Hypothalamus (tissue), 51 donors: ENCODE data around the gene TRABD2A.

ENCODE experiments used
- DNase-seq, 51 donors: peaks; one replicate each; lab custom pipeline; 2025; lab: John Stamatoyannopoulos, UW

TRABD2A gene

DNA sequence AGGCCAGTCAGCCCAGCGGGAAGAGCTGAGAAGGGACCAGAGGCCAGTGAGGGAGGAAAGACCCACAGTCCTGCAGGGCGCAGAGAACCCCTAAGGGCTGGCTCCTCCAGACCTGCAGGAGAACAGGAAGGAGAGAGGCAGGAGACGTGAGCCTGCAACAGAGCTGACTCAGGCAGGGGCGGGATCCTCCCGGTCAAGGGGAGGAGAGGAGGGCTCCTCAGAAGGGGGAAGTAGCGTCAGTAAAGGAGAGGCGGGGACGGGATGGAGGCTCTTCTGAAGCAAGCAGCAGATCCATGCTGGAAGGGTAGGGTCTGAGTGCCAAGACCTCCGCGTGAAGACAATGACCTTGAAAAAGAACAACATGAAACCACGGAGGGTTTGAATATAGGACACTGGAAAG lies 50.8 kb downstream of the TRABD2A start:
- DNase-seq: peak in 20 of 51 donors; percentile 2 to 35 (median 10)

- DNase-seq: no peak
These were observed 51.2 kb downstream of the TRABD2A start for GRCh38 chr2:84829693-84830092.

DNA sequence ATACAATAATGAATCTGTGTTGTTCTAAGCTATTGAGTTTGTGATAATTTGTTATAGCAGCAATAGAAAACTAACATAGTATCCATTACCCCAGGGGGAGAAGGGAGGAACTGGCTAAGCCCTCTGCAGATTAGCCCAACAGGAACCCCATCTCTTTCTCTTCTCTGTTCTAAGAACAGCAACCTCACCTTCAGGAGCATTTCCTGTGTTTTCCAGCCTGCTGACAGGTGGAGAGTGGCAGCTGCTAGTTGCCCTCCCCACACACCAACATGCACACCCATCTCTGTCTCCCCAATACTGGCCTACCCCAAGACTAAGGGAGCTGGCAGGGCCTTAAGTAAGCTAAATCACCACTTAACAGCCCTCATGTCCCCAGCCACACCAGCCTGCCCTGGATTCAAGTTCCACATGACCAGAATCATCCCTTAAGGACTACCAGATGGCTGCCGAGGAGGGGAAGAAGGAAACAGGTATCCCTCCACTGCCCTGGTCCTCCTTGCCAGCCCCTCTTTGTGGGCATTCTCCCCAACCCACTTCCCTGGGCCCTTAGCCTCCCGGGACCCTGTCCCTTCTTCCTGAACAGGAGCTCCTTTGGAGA lies 52.8 kb downstream of the TRABD2A start:
- no peak for DNase-seq

DNA sequence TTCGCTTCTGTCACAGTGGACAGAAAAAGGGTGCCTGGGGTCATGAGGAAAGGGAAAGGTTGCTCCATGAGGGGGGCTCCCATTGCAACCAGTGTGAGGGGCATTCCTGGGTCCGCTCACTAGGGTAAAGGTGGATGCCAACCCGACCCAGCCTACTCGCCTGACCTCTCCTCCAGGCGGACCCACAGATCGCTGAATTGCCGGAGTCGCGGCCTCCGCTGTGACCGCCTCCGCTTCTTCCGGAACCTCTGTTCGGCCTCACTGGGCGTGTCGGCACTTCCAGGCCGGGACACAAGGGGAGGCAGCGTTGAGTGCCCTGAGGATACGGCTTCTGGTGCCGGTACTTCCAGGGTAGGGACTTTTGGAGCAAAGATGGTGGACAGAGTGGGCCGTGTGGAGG lies 57.1 kb downstream of the TRABD2A start:
- DNase-seq: no peak

- DNase-seq: no peak
These were observed 57.7 kb downstream of the TRABD2A start for GRCh38 chr2:84823229-84823628.

- DNase-seq: no peak
These were observed 59.1 kb downstream of the TRABD2A start for GRCh38 chr2:84821806-84822205.

DNA sequence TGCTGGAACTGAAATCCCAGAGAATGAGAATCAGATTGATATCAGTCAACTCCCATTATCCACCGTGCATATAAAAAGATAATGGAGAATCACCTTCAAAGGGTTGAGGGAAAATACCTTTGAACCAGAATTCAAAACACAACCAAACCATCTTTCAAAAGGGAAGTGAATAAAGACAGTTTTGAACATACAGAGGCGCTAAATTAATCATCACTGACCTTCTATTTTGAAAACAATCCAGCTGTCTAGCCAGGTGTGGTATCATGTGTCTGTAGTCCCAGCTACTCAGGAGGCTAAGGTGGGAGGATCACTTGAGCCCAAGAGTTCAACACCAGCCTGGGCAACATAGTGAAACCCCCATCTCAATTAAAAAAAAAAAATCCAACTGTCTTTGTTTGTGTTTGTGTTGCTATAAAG lies 63.6 kb downstream of the TRABD2A start:
- no peak for DNase-seq

GRCh38 chr2:84816426-84817026 lies 64.4 kb downstream of the TRABD2A start:
- no peak for DNase-seq

DNA sequence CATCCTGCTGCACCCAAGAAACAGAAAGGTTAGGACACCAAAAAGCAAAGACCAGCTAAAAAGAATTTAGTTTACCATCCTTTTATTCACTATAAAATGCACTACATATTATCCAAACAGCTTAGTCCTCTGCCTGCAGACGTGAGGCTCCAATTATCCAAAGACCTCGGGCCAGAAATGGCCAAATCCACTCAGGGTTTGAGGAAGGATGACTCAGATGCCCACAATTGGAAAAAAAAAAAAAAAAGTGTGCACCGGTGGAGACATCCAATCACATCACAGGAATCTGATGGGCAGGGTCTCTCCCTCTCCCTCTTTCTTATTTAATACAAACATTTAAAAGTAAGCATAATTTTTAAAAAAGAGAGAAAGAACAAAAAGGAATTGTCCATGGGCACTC lies 65.7 kb downstream of the TRABD2A start:
- DNase-seq: no peak

- no peak for DNase-seq
These were observed 68.9 kb downstream of the TRABD2A start for GRCh38 chr2:84811839-84812431.

GRCh38 chr2:84808279-84808678 lies 72.6 kb downstream of the TRABD2A start:
- no peak for DNase-seq

DNA sequence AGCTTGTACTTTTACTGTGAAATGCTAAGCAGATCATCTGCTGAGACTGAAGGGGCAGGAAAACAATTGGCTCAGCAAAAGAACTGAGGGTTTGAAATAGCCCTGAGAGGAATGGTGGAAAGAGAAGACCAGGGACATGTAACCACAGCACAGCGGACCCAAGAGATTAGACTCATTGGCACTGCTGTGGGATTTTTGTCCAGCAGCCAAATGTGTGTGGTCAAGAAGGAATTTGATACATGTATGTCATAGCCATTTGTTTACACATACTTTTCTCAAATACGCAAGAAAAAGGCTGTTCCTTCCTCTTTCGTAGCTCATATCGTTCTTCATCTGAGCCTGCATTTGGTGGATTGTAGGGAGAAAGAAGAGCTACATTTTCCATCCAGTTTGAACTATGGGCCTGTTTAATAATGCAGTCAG lies 73.8 kb downstream of the TRABD2A start:
- no peak for DNase-seq

DNA sequence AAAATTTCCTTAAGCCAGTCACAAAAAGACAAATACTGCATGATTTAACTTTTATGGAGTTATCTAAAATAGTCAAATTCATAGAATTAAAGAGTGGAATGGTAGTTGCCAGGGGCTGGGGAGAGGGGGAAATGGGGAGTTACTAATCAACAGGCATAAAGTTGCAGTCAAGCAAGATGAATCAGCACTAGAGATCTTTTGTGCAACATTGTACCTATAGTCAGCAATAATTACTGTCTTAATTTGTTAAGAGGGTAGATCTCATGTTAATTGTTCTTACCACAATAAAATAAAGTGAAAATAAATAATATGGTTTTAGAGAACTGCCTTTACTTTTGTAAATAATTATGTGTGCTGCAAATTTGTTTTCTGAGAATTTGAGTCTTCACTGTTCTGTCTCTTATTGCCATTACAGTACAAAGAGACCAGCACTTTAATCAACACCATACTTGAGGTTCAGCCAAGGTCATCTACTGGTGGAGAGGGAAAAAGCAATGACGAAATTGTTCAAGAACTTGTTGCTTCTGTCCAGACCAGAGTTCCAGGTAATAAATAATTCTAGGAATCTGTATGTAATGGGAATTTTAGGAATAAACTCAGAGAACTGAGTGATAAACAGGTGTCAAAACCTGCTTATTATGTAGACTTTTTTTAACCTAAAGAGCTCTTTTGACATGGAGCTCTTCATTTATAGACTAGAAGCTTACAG lies 75.5 kb downstream of the TRABD2A start:
- no peak for DNase-seq

GRCh38 chr2:84801811-84802210 lies 79.1 kb downstream of the TRABD2A start:
- no peak for DNase-seq

DNA sequence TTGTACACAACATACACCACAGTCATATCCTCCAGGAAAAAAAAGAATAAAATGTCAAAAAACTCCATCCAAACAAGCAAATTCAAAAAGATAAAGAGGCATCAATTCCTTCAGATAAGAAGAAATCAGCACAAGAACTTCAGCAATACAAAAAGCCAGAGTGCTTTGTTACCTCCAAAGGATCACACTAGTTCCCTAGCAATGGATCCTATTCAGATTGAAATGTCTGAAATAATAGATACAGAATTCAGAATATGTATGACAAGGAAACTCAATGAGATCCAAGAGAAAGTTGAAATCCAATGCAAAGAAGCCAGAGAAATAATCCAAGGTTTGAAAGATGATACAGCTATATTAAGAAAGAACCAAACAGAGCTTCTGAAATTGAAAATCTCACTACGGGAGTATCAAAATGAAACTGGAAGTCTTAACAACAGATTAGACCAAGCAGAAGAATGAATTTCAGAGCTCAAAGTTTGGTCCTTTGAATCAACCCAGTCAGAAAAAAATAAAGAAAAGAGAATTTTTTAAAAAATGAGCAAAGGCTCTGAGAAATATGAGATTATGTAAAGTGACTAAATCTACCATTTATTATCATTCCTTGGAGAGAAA lies 80.6 kb downstream of the TRABD2A start:
- no peak for DNase-seq

- DNase-seq: no peak
These were observed 81.1 kb downstream of the TRABD2A start for GRCh38 chr2:84799772-84800171.

GRCh38 chr2:84797271-84797670 lies 83.6 kb downstream of the TRABD2A start:
- peak in 1 of 51 donors; percentile 4 for DNase-seq

GRCh38 chr2:84796798-84797197 lies 84.1 kb downstream of the TRABD2A start:
- DNase-seq: no peak

- DNase-seq: no peak
These were observed 87.2 kb downstream of the TRABD2A start for GRCh38 chr2:84793641-84794040.

- no peak for DNase-seq
These were observed 87.9 kb downstream of the TRABD2A start for GRCh38 chr2:84792856-84793522.

DNA sequence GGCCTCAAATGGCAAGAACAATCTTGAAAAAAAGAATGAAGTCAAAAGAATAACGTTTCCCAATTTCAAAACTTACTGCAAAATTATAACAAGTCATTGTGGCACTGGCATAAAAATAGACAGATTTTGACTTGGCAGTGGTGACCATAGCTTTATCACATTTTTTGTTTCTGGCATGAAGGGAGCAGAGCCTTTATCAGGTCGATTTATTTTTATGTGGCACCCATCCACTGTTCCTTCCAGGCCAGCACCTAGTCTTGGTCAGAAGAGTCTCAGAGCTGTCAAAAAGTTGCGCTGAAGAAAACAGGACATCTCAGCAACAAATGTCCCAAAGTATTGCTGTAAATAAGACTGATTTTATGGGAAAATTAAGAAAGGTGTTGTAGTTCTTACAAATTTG lies 92.4 kb downstream of the TRABD2A start:
- no peak for DNase-seq
